H9 (cell line): Measurements from ENCODE around the gene DPH7. TPM values are rescaled to one million over a fixed set of nuclear protein-coding genes. Genes with fewer than 3 reads are reported as not detected.

Experiments
- DNase-seq: peaks from one replicate; pipeline ENCODE4 v3.0.0-alpha.2; 2017
- H2AFZ ChIP-seq: one replicate; pipeline ENCODE4 v1.6.1; 2013; ENCODE audit warnings: mild to moderate bottlenecking, low read length, control low read depth, moderate library complexity
- H2AK5ac ChIP-seq: 2 replicates; pipeline ENCODE4 v1.6.1; 2013; ENCODE audit warnings: low read length, control low read depth, mixed read lengths; ENCODE audit not compliant: insufficient read length
- H2BK120ac ChIP-seq: one replicate; pipeline ENCODE4 v1.6.1; 2013; ENCODE audit warnings: low read depth, mild to moderate bottlenecking, low read length, control low read depth, inconsistent platforms; ENCODE audit not compliant: poor library complexity, severe bottlenecking
- H2BK12ac ChIP-seq: 2 replicates; pipeline ENCODE4 v1.6.1; 2013; ENCODE audit warnings: low read length, control low read depth, mixed read lengths, low read depth; ENCODE audit not compliant: insufficient read length
- H2BK15ac ChIP-seq: 2 replicates; pipeline ENCODE4 v1.6.1; 2013; ENCODE audit warnings: low read depth, low read length, control low read depth
- H2BK20ac ChIP-seq: one replicate; pipeline ENCODE4 v1.6.1; 2013; ENCODE audit warnings: low read depth, mild to moderate bottlenecking, low read length, control low read depth, inconsistent platforms; ENCODE audit not compliant: poor library complexity, severe bottlenecking
- H2BK5ac ChIP-seq: 2 replicates; pipeline ENCODE4 v1.6.1; 2013; ENCODE audit warnings: low read length, control low read depth, mixed read lengths; ENCODE audit not compliant: insufficient read length
- H3K14ac ChIP-seq: 2 replicates; pipeline ENCODE4 v1.6.1; 2013; ENCODE audit warnings: low read length, control low read depth; ENCODE audit not compliant: insufficient read depth
- H3K18ac ChIP-seq: 2 replicates; pipeline ENCODE4 v1.6.1; 2013; ENCODE audit warnings: low read depth, mild to moderate bottlenecking, mixed read lengths, low read length, control low read depth; ENCODE audit not compliant: insufficient read length
- H3K23ac ChIP-seq: 2 replicates; pipeline ENCODE4 v1.6.1; 2013; ENCODE audit warnings: low read length, control low read depth, mixed read lengths, low read depth; ENCODE audit not compliant: insufficient read length
- H3K23me2 ChIP-seq: 2 replicates; pipeline ENCODE4 v1.6.1; 2013; ENCODE audit warnings: low read depth, mild to moderate bottlenecking, mixed read lengths, low read length, control low read depth; ENCODE audit not compliant: insufficient read length, poor library complexity, severe bottlenecking
- H3K27ac ChIP-seq: 2 replicates; pipeline ENCODE4 v1.5.1; 2013; ENCODE audit warnings: low read length, control low read depth, mixed read lengths, low read depth; ENCODE audit not compliant: insufficient read length
- H3K27me3 ChIP-seq: 2 replicates; pipeline ENCODE4 v1.6.1; 2013; ENCODE audit warnings: low read length, control low read depth, inconsistent platforms; ENCODE audit not compliant: insufficient read depth
- H3K4ac ChIP-seq: 2 replicates; pipeline ENCODE4 v1.6.1; 2013; ENCODE audit warnings: low read depth, mild to moderate bottlenecking, control low read depth, inconsistent platforms, low read length, moderate library complexity
- H3K4me1 ChIP-seq: 2 replicates; pipeline ENCODE4 v1.6.1; 2013; ENCODE audit warnings: low read length, control low read depth, inconsistent platforms; ENCODE audit not compliant: insufficient read depth
- H3K4me2 ChIP-seq: 2 replicates; pipeline ENCODE4 v1.6.1; 2013; ENCODE audit warnings: low read length, control low read depth, mixed read lengths; ENCODE audit not compliant: insufficient read length, insufficient read depth
- H3K56ac ChIP-seq: 2 replicates; pipeline ENCODE4 v1.6.1; 2013; ENCODE audit warnings: low read depth, mild to moderate bottlenecking, mixed read lengths, low read length, control low read depth; ENCODE audit not compliant: insufficient read length
- H3K79me1 ChIP-seq: 2 replicates; pipeline ENCODE4 v1.6.1; 2013; ENCODE audit warnings: low read depth, mild to moderate bottlenecking, moderate library complexity, low read length, control low read depth, inconsistent platforms; ENCODE audit not compliant: insufficient read depth, poor library complexity, severe bottlenecking
- H3K79me2 ChIP-seq: 2 replicates; pipeline ENCODE4 v1.6.1; 2013; ENCODE audit warnings: low read length, control low read depth, inconsistent platforms; ENCODE audit not compliant: insufficient read depth
- H3K9ac ChIP-seq: 2 replicates; pipeline ENCODE4 v1.6.1; 2013; ENCODE audit warnings: low read length, control low read depth, mixed read lengths; ENCODE audit not compliant: insufficient read length; ENCODE audit errors: extremely low read depth
- H3K9me3 ChIP-seq: one replicate; pipeline ENCODE4 v1.6.1; 2013; ENCODE audit warnings: low read depth, low read length, inconsistent platforms; ENCODE audit not compliant: control insufficient read depth
- H3T11ph ChIP-seq: one replicate; pipeline ENCODE4 v1.6.1; 2013; ENCODE audit warnings: mild to moderate bottlenecking, low read length, control low read depth, inconsistent platforms
- H4K20me1 ChIP-seq: one replicate; pipeline ENCODE4 v1.6.1; 2013; ENCODE audit not compliant: control insufficient read depth, insufficient read length, insufficient read depth
- H4K5ac ChIP-seq: 2 replicates; pipeline ENCODE4 v1.6.1; 2013; ENCODE audit warnings: low read depth, mild to moderate bottlenecking, mixed read lengths, low read length, control low read depth; ENCODE audit not compliant: insufficient read length
- H4K8ac ChIP-seq: replicated peaks from 2 replicates; pipeline ENCODE4 v1.6.1; 2013; ENCODE audit warnings: low read length, control low read depth, mixed read lengths, low read depth; ENCODE audit not compliant: insufficient read length
- H4K91ac ChIP-seq: 2 replicates; pipeline ENCODE4 v1.6.1; 2013; ENCODE audit warnings: low read depth, mild to moderate bottlenecking, moderate library complexity, mixed read lengths, low read length, control low read depth; ENCODE audit not compliant: insufficient read length
- H3K27ac Mint-ChIP-seq, 3 experiments: 2 replicates in 2 of 3; 3 replicates in 1 of 3; pipeline ENCODE4 v1.8.0; 2020 to 2021; ENCODE audit warnings: mixed read lengths in 3 of 3, mild to moderate bottlenecking in 1 of 3, moderate library complexity in 1 of 3
- H3K27me3 Mint-ChIP-seq: 2 replicates; pipeline ENCODE4 v1.8.0; 2021; ENCODE audit warnings: low read depth, mild to moderate bottlenecking, moderate library complexity, mixed read lengths
- H3K36me3 Mint-ChIP-seq, 3 experiments: 2 replicates in 2 of 3; 3 replicates in 1 of 3; pipeline ENCODE4 v1.8.0; 2020 to 2021; ENCODE audit warnings: low read depth in 3 of 3, mixed read lengths in 3 of 3; ENCODE audit not compliant: insufficient read depth in 1 of 3
- H3K4me1 Mint-ChIP-seq, 2 experiments: 2 replicates each; pipeline ENCODE4 v1.8.0; 2020; ENCODE audit warnings: mixed read lengths in 2 of 2
- H3K4me3 Mint-ChIP-seq, 2 experiments: 2 replicates in 1 of 2; 3 replicates in 1 of 2; pipeline ENCODE4 v1.8.0; 2020 to 2021; ENCODE audit warnings: mild to moderate bottlenecking in 2 of 2, mixed read lengths in 2 of 2, moderate library complexity in 1 of 2
- H3K9me3 Mint-ChIP-seq, 2 experiments: 2 replicates in 1 of 2; 3 replicates in 1 of 2; pipeline ENCODE4 v1.8.0; 2020; ENCODE audit warnings: mild to moderate bottlenecking in 2 of 2, mixed read lengths in 2 of 2, moderate library complexity in 1 of 2
- WGBS: extraction: QIAGEN DNeasy Blood & Tissue Kit; methylation state at CpG from one replicate; pipeline ENCODE4 v1.1.7; 2013; ENCODE audit warnings: missing lambda C conversion rate, low lambda C conversion rate, mixed read lengths; ENCODE audit not compliant: insufficient read length; ENCODE audit errors: extremely low coverage; 5-methylcytosine and 5-hydroxymethylcytosine counted together
- total RNA-seq: library from RNA; stranded (reverse); gene quantifications from 2 replicates; pipeline ENCODE4 v1.2.1, GENCODE V29; 2021
- TF ChIP-seq, protein P1 (sequence below): fragments of 200-600 bp; sonication (generic); conservative IDR thresholded peaks from 3 replicates; pipeline ENCODE4 v1.8.0; 2021; ENCODE audit warnings: antibody characterized with exemption, mild to moderate bottlenecking

The DPH7 gene
- total RNA-seq, 1 experiment from 2014 or later: 51.3 TPM

DNA sequence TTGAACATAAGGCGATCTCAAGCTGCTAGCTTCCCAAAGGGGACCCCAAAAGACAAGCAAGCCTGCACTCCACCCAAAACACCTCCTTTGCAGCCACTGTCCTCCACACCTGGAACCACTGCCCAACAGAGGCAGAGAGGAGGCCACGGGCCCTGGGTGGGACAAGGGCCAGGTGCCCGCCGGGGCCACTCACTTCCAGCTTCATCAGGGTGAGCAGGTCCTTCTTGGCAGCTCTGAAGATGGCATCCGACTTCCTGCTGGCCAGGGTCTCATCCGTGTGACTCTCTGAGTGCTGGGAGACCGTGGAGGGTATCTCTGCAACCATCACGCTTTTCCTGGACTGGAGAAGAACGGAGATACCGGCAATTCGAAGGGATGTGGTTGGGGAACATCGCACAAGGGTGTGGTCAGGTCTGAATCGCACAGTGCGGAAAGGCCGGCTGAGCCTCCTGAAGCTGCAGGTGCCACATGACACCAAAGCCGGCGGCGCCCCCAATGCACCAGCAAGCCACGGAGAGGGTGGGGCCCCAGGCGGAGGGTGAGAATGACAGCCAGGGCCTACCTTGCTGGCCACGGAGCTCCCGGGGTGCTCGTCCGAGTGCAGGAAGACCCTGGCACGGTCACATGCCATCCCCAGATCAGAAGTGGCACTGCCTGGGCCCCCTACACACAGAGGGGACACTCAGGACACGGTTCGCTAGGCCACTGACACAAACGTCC lies 73.1 kb downstream of the DPH7 start:
- H3K23me2 ChIP-seq: no peaks in the 10 kb centered on the region
- H4K91ac ChIP-seq: no peak overlapping the region
- H3K79me2 ChIP-seq: no peaks in the 10 kb centered on the region
- H2AK5ac ChIP-seq: no peak overlapping the region
- no peaks in the 10 kb centered on the region for H3K4me1 Mint-ChIP-seq
- H3K4ac ChIP-seq: no peak overlapping the region
- no peak overlapping the region for H3K23ac ChIP-seq
- no peaks in the 10 kb centered on the region for H3K4me1 ChIP-seq
- no peak for DNase-seq
- peaks cover 28 to 78% of the 10 kb centered on the region in 2 experiments for H3K9me3 Mint-ChIP-seq
- no peak overlapping the region for H4K5ac ChIP-seq
- H3K14ac ChIP-seq: no peak overlapping the region
- H3K36me3 Mint-ChIP-seq: peaks cover 4 to 16% (median 16%) of the 10 kb centered on the region in 3 experiments
- no peak overlapping the region for H2BK20ac ChIP-seq
- H2BK5ac ChIP-seq: no peak overlapping the region
- no CpG with 5 or more reads among the region's 28 CpGs for WGBS
- H2AFZ ChIP-seq: no peak overlapping the region
- H3K27ac Mint-ChIP-seq: no peak overlapping the region
- no peaks in the 10 kb centered on the region for H3K9me3 ChIP-seq
- no peak overlapping the region for H3K18ac ChIP-seq
- H3T11ph ChIP-seq: no peak overlapping the region
- H3K27ac ChIP-seq: no peak overlapping the region
- H2BK120ac ChIP-seq: no peak overlapping the region
- H4K20me1 ChIP-seq: no peaks in the 10 kb centered on the region
- H3K4me2 ChIP-seq: no peak overlapping the region
- no peaks in the 10 kb centered on the region for H3K79me1 ChIP-seq
- H3K9ac ChIP-seq: no peak overlapping the region
- H3K27me3 Mint-ChIP-seq: peaks cover 25% of the 10 kb centered on the region
- no peak overlapping the region for H3K56ac ChIP-seq
- H2BK15ac ChIP-seq: no peak overlapping the region
- H3K4me3 Mint-ChIP-seq: no peak overlapping the region
- no peak overlapping the region for H4K8ac ChIP-seq
- no peaks in the 10 kb centered on the region for H3K27me3 ChIP-seq
- no peak overlapping the region for H2BK12ac ChIP-seq
- TF ChIP-seq, protein P1, sequence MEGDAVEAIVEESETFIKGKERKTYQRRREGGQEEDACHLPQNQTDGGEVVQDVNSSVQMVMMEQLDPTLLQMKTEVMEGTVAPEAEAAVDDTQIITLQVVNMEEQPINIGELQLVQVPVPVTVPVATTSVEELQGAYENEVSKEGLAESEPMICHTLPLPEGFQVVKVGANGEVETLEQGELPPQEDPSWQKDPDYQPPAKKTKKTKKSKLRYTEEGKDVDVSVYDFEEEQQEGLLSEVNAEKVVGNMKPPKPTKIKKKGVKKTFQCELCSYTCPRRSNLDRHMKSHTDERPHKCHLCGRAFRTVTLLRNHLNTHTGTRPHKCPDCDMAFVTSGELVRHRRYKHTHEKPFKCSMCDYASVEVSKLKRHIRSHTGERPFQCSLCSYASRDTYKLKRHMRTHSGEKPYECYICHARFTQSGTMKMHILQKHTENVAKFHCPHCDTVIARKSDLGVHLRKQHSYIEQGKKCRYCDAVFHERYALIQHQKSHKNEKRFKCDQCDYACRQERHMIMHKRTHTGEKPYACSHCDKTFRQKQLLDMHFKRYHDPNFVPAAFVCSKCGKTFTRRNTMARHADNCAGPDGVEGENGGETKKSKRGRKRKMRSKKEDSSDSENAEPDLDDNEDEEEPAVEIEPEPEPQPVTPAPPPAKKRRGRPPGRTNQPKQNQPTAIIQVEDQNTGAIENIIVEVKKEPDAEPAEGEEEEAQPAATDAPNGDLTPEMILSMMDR: no peak

Other genes with a start within 250 kb of the DPH7 start
- 13.5 and 15.3 TPM in 2 replicates for gene EXD3, start 155.8 kb downstream of the DPH7 start, total RNA-seq
- gene NOXA1, start 155.5 kb downstream of the DPH7 start, total RNA-seq: 1.8 and 2.0 TPM in 2 replicates
- gene ENTPD8, start 137.6 kb downstream of the DPH7 start, total RNA-seq: 0.77 and 0.90 TPM in 2 replicates
- gene NSMF, start 119.6 kb downstream of the DPH7 start, total RNA-seq: 46.3 and 51.0 TPM in 2 replicates
- gene PNPLA7, start 28.5 kb downstream of the DPH7 start, total RNA-seq: 1.6 and 1.8 TPM in 2 replicates
- 52.2 and 53.6 TPM in 2 replicates for gene MRPL41, start 27.0 kb downstream of the DPH7 start, total RNA-seq
- 79.2 and 82.3 TPM in 2 replicates for gene ZMYND19, start 11.6 kb upstream of the DPH7 start, total RNA-seq
- gene ARRDC1, start 26.8 kb upstream of the DPH7 start, total RNA-seq: 26.4 and 34.4 TPM in 2 replicates
- 112 and 121 TPM in 2 replicates for gene EHMT1, start 40.1 kb upstream of the DPH7 start, total RNA-seq